ENCODE data around the gene BTF3.

BTF3 gene

GRCh38 chr5:73472116-73472515 is 26.1 kb upstream of the BTF3 start:
- no peak overlapping the region for H3K4me2 ChIP-seq (ENCODE audit: low read length)

GRCh38 chr5:73480500-73480899 is 17.7 kb upstream of the BTF3 start:
- Histone ChIP-seq H3K4me2 (ENCODE audit: low read length) (no peak overlapping the region), H3K9me3 (ENCODE audit: low read length) (no peaks in the 10 kb centered on the region), H3K27me3 (ENCODE audit: insufficient read depth, low read length) (no peaks in the 10 kb centered on the region), H2AFZ (ENCODE audit: low read length) (no peak overlapping the region), H3K36me3 (ENCODE audit: insufficient read depth, low read length) (no peaks in the 10 kb centered on the region), H3K4me1 (ENCODE audit: insufficient read depth, low read length, severe bottlenecking) (no peaks in the 10 kb centered on the region), H3K27ac (ENCODE audit: low read depth, low read length, poor library complexity, severe bottlenecking) (no peak overlapping the region), H3K4me3 (ENCODE audit: low read depth, low read length, poor library complexity, severe bottlenecking) (no peak overlapping the region), H3F3A (ENCODE audit: insufficient read depth, low read length) (no peaks in the 10 kb centered on the region), H4K20me1 (ENCODE audit: insufficient read depth, low read length) (no peaks in the 10 kb centered on the region), H3K9me2 (ENCODE audit: low read depth, low read length) (no peaks in the 10 kb centered on the region), H3K9ac (ENCODE audit: low read length) (no peak overlapping the region), H3K79me2 (ENCODE audit: insufficient read depth, low read length) (no peaks in the 10 kb centered on the region)
- TF ChIP-seq CTCF (IDR thresholded peaks at IDR 0.05; ENCODE audit: low read length) (no peak), EZH2 (IDR thresholded peaks at IDR 0.05; ENCODE audit: borderline replicate concordance, low read length) (no peak)

More at GRCh38 chr5:73472116-73472515, 26.1 kb upstream of the BTF3 start:
- H3K9me3 ChIP-seq (ENCODE audit: low read length), result no peaks in the 10 kb centered on the region
- no peaks in the 10 kb centered on the region for H4K20me1 ChIP-seq (ENCODE audit: insufficient read depth, low read length)
- TF ChIP-seq CTCF (IDR thresholded peaks at IDR 0.05; ENCODE audit: low read length) (no peak), EZH2 (IDR thresholded peaks at IDR 0.05; ENCODE audit: borderline replicate concordance, low read length) (no peak)
- no peaks in the 10 kb centered on the region for H3K79me2 ChIP-seq (ENCODE audit: insufficient read depth, low read length)
- no peaks in the 10 kb centered on the region for H3F3A ChIP-seq (ENCODE audit: insufficient read depth, low read length)
- H3K4me1 ChIP-seq (ENCODE audit: insufficient read depth, low read length, severe bottlenecking), result no peaks in the 10 kb centered on the region
- H3K27ac ChIP-seq (ENCODE audit: low read depth, low read length, poor library complexity, severe bottlenecking), result no peak overlapping the region
- H3K9me2 ChIP-seq (ENCODE audit: low read depth, low read length), result no peaks in the 10 kb centered on the region
- no peaks in the 10 kb centered on the region for H3K36me3 ChIP-seq (ENCODE audit: insufficient read depth, low read length)
- no peak overlapping the region for H3K4me3 ChIP-seq (ENCODE audit: low read depth, low read length, poor library complexity, severe bottlenecking)
- no peak overlapping the region for H2AFZ ChIP-seq (ENCODE audit: low read length)
- no peaks in the 10 kb centered on the region for H3K27me3 ChIP-seq (ENCODE audit: insufficient read depth, low read length)
- H3K9ac ChIP-seq (ENCODE audit: low read length), result no peak overlapping the region

GRCh38 chr5:73482383-73483136 is 15.7 kb upstream of the BTF3 start:
- Histone ChIP-seq H3K27ac (ENCODE audit: low read depth, low read length, poor library complexity, severe bottlenecking) (no peak overlapping the region), H2AFZ (ENCODE audit: low read length) (no peak overlapping the region), H3K4me2 (ENCODE audit: low read length) (no peak overlapping the region), H3K36me3 (ENCODE audit: insufficient read depth, low read length) (no peaks in the 10 kb centered on the region), H3K9ac (ENCODE audit: low read length) (no peak overlapping the region), H3F3A (ENCODE audit: insufficient read depth, low read length) (no peaks in the 10 kb centered on the region), H3K9me3 (ENCODE audit: low read length) (no peaks in the 10 kb centered on the region), H3K79me2 (ENCODE audit: insufficient read depth, low read length) (no peaks in the 10 kb centered on the region), H4K20me1 (ENCODE audit: insufficient read depth, low read length) (no peaks in the 10 kb centered on the region), H3K27me3 (ENCODE audit: insufficient read depth, low read length) (no peaks in the 10 kb centered on the region), H3K4me3 (ENCODE audit: low read depth, low read length, poor library complexity, severe bottlenecking) (no peak overlapping the region), H3K4me1 (ENCODE audit: insufficient read depth, low read length, severe bottlenecking) (no peaks in the 10 kb centered on the region), H3K9me2 (ENCODE audit: low read depth, low read length) (no peaks in the 10 kb centered on the region)
- TF ChIP-seq CTCF (IDR thresholded peaks at IDR 0.05; ENCODE audit: low read length), result no peak
- no peak for TF ChIP-seq EZH2 (IDR thresholded peaks at IDR 0.05; ENCODE audit: borderline replicate concordance, low read length)

Measured in OCI-LY1 (cell line).